OCI-LY7 (cell line): Measurements from ENCODE around the gene SLC25A21. TPM values are rescaled to one million over a fixed set of nuclear protein-coding genes. Genes with fewer than 3 reads are reported as not detected.

Experiments
- BruUV-seq: library from RNA; stranded (reverse); fragments of 400-500 nt; replicated peaks from 2 replicates; lab custom pipeline; 2021; lab: Mats Ljungman, UMichigan
- CTCF ChIA-PET: fragments of 300-600 bp; sonication (Branson Sonifier 250); formaldehyde crosslinking; loops from one replicate; lab custom pipeline; 2022; ENCODE audit warnings: antibody characterized with exemption; ENCODE audit not compliant: unreplicated experiment; lab: Charles Lee
- POLR2A ChIA-PET: fragments of 300-600 bp; sonication (Branson Sonifier 250); formaldehyde crosslinking; loops from one replicate; lab custom pipeline; 2022; ENCODE audit warnings: antibody characterized with exemption; lab: Charles Lee
- DNase-seq: peaks from one replicate; pipeline ENCODE4 v3.0.0-alpha.2; 2015; ENCODE audit warnings: low spot score
- H2AFZ ChIP-seq: fragments of 200-600 bp; sonication (generic), shearing (Covaris generic); 2 replicates; pipeline ENCODE4 v1.6.1; 2014; ENCODE audit warnings: mild to moderate bottlenecking, antibody characterized with exemption, low read length, moderate library complexity
- H3K27ac ChIP-seq: fragments of 200-600 bp; sonication (generic); 2 replicates; pipeline ENCODE4 v1.5.1; 2014; ENCODE audit warnings: mixed run types, low read depth, mild to moderate bottlenecking, moderate library complexity, low read length, inconsistent platforms; ENCODE audit not compliant: poor library complexity, severe bottlenecking
- H3K36me3 ChIP-seq: fragments of 200-600 bp; sonication (generic); 2 replicates; pipeline ENCODE4 v1.6.1; 2014; ENCODE audit warnings: mild to moderate bottlenecking, antibody characterized with exemption, low read length, moderate library complexity, mixed read lengths; ENCODE audit not compliant: insufficient read depth
- H3K4me1 ChIP-seq: fragments of 200-600 bp; sonication (generic); 2 replicates; pipeline ENCODE4 v1.5.1; 2014; ENCODE audit warnings: mild to moderate bottlenecking, low read length; ENCODE audit not compliant: insufficient read depth, poor library complexity, severe bottlenecking
- H3K4me2 ChIP-seq: fragments of 200-600 bp; sonication (generic); 2 replicates; pipeline ENCODE4 v1.6.1; 2014; ENCODE audit warnings: mild to moderate bottlenecking, low read length
- H3K4me3 ChIP-seq: fragments of 200-600 bp; sonication (generic); 2 replicates; pipeline ENCODE4 v1.5.1; 2014; ENCODE audit warnings: mild to moderate bottlenecking, low read depth, low read length; ENCODE audit not compliant: poor library complexity, severe bottlenecking
- H3K79me2 ChIP-seq: fragments of 200-600 bp; sonication (generic); 2 replicates; pipeline ENCODE4 v1.6.1; 2016; ENCODE audit warnings: low read depth, mild to moderate bottlenecking, low read length, moderate library complexity, mixed read lengths; ENCODE audit not compliant: insufficient read depth
- H3K9me2 ChIP-seq: fragments of 200-600 bp; sonication (generic); 2 replicates; pipeline ENCODE4 v1.6.1; 2016; ENCODE audit warnings: mild to moderate bottlenecking, low read length, mixed read lengths; ENCODE audit not compliant: insufficient read depth
- H3K9me3 ChIP-seq: fragments of 200-600 bp; sonication (generic); 2 replicates; pipeline ENCODE4 v1.6.1; 2014; ENCODE audit warnings: mild to moderate bottlenecking, mixed run types, low read length, mixed read lengths
- H4K20me1 ChIP-seq: fragments of 200-600 bp; sonication (generic); 2 replicates; pipeline ENCODE4 v1.6.1; 2014; ENCODE audit warnings: mild to moderate bottlenecking, antibody characterized with exemption, low read length, moderate library complexity, mixed read lengths; ENCODE audit not compliant: insufficient read depth
- CTCF ChIP-seq: fragments of 200-600 bp; sonication (generic); conservative IDR thresholded peaks from 2 replicates; pipeline ENCODE4 v1.5.1; 2014; ENCODE audit warnings: mild to moderate bottlenecking, antibody characterized with exemption, low read length, moderate library complexity, mixed read lengths
- EZH2phosphoT487 ChIP-seq: fragments of 200-600 bp; sonication (generic); IDR thresholded peaks from 2 replicates; pipeline ENCODE4 v1.6.1; 2018; ENCODE audit warnings: low read depth, borderline replicate concordance, mild to moderate bottlenecking, mixed run types, antibody characterized with exemption, low read length, moderate library complexity, mixed read lengths
- intact Hi-C: fragments of 100-400 bp; cut with micrococcal nuclease; formaldehyde crosslinking; loops from one replicate; pipeline ENCODE4 v1.10.0; 2022; ENCODE audit not compliant: unreplicated experiment
- total RNA-seq, 2 experiments: library from RNA; depleted of rRNA in 1 of 2; stranded (reverse); fragments of >200 nt in 1 of 2; shearing (Covaris generic) in 1 of 2; gene quantifications; 2 replicates each; pipeline ENCODE4 v1.2.3, GENCODE V29; 2014 to 2022

The SLC25A21 gene
- total RNA-seq, 2 experiments from 2014 or later: not detected

DNA sequence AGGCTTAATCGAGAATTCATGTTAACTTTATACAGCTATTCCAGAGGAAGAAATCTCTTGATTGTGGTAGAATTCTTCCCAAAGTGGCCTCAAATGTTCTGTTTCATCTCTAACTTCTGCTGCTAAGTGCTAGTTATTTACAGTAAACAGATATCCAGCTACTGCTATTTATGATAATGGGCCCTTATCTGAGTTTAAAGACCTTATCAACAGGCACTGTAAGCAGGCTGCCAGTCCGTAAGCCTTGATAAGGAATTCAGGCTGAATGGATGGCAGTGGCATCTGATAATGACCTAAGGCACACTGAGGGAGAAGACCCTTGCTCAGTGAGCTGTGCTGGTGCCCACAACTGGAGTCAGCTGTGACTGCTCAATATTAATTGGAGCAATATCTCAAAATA lies 451.7 kb downstream of the SLC25A21 start:
- POLR2A ChIA-PET: interaction anchor here (0.6 to 1.5 kb wide), 4 partner anchors 10 to 1820 kb away, joined by 3 to 9 read pairs (median 6); no protein-coding TSS in a partner anchor

GRCh38 chr14:36719823-36720222 lies 452.6 kb downstream of the SLC25A21 start:
- no peaks in the 10 kb centered on the region for H3K79me2 ChIP-seq
- no TSS peak for BruUV-seq
- ChIA-PET POLR2A (interaction anchor here (0.9 to 1.2 kb wide), 2 partner anchors 13 to 19 kb away, joined by 3 to 4 read pairs; no protein-coding TSS in a partner anchor), CTCF (no interaction called here)
- no peaks in the 10 kb centered on the region for H3K4me1 ChIP-seq
- no peak overlapping the region for H2AFZ ChIP-seq
- no peaks in the 10 kb centered on the region for H3K9me3 ChIP-seq
- H3K27ac ChIP-seq: no peak overlapping the region
- no peaks in the 10 kb centered on the region for H3K36me3 ChIP-seq
- H3K9me2 ChIP-seq: no peaks in the 10 kb centered on the region
- no peak for DNase-seq
- intact Hi-C loops: no loop called here
- no peak overlapping the region for H3K4me3 ChIP-seq
- no peak for TF ChIP-seq CTCF
- TF ChIP-seq EZH2phosphoT487: no peak
- H4K20me1 ChIP-seq: no peaks in the 10 kb centered on the region
- H3K4me2 ChIP-seq: no peak overlapping the region

More for the DNA sequence above, 451.7 kb downstream of the SLC25A21 start:
- Histone ChIP-seq H3K9me2 (no peaks in the 10 kb centered on the region), H3K27ac (no peak overlapping the region), H4K20me1 (no peaks in the 10 kb centered on the region), H3K36me3 (no peaks in the 10 kb centered on the region), H3K9me3 (no peaks in the 10 kb centered on the region), H3K4me3 (no peak overlapping the region), H3K4me1 (no peaks in the 10 kb centered on the region), H2AFZ (no peak overlapping the region), H3K79me2 (no peaks in the 10 kb centered on the region), H3K4me2 (no peak overlapping the region)
- DNase-seq: no peak
- CTCF ChIA-PET: no interaction called here
- no TSS peak for BruUV-seq
- intact Hi-C loops: no loop called here
- TF ChIP-seq EZH2phosphoT487: no peak

DNA sequence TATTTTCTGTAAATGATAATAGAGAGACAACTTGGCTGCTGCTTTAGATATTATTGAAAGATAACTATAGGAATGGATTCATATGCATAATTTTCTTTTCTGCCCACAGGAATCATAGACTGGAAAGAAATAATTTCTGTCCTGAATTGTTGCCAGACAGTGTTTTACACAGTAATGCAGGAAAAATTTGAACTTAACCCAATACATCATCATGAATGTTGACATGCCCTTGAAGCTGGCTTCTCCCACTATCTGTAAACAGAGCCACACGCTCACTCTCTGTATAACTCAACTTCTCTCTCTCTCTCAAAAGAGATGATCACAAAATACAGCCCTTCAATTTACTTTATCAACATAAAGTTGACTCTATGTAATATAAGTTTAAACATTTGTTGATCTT lies 454.2 kb downstream of the SLC25A21 start:
- DNase-seq: no peak
- Histone ChIP-seq H2AFZ (no peak overlapping the region), H3K4me3 (no peak overlapping the region), H3K9me3 (no peaks in the 10 kb centered on the region), H3K27ac (no peak overlapping the region), H3K9me2 (no peaks in the 10 kb centered on the region), H3K4me1 (no peaks in the 10 kb centered on the region), H3K79me2 (no peaks in the 10 kb centered on the region), H4K20me1 (no peaks in the 10 kb centered on the region), H3K36me3 (no peaks in the 10 kb centered on the region), H3K4me2 (no peak overlapping the region)
- POLR2A ChIA-PET: interaction anchor here (0.5 to 1.1 kb wide), 4 partner anchors 11 to 33 kb away, joined by 3 to 4 read pairs (median 4); no protein-coding TSS in a partner anchor
- no TSS peak for BruUV-seq
- intact Hi-C loops: no loop called here
- TF ChIP-seq CTCF (no peak), EZH2phosphoT487 (no peak)
- CTCF ChIA-PET: no interaction called here
